H1 (cell line): ENCODE measurements around the gene IGF1. TPM values are rescaled to one million over a fixed set of nuclear protein-coding genes. Genes with fewer than 3 reads are reported as not detected.

Experiments
- CTCF ChIA-PET: fragments of 300-600 bp; sonication (Branson Sonifier 250); formaldehyde crosslinking; loops from one replicate; lab custom pipeline; 2021; ENCODE audit not compliant: partially characterized antibody; lab: Charles Lee
- POLR2A ChIA-PET: fragments of 300-600 bp; sonication (Branson Sonifier 250); formaldehyde crosslinking; loops from one replicate; lab custom pipeline; 2021; ENCODE audit warnings: inconsistent platforms; ENCODE audit not compliant: partially characterized antibody; lab: Charles Lee
- DNase-seq, 2 experiments: peaks; one replicate each; pipeline versions ENCODE4 v3.0.0 to v3.0.0-alpha.2; 2010 to 2022; ENCODE audit warnings: low spot score in 2 of 2, low read depth in 1 of 2, mixed read lengths in 1 of 2
- FAIRE-seq: peaks from 2 replicates; lab custom pipeline; 2011; peaks lifted over from hg19 to GRCh38; lab: Jason Lieb, UNC
- H2AFZ ChIP-seq: 2 replicates; pipeline ENCODE4 v1.8.1; 2012; ENCODE audit warnings: low read length, inconsistent platforms
- H2AK5ac ChIP-seq: 2 replicates; pipeline ENCODE4 v1.6.1; 2013; ENCODE audit warnings: low read depth, low read length
- H2BK120ac ChIP-seq: replicated peaks from 2 replicates; pipeline ENCODE3; 2013; ENCODE audit warnings: low read depth, low read length, inconsistent platforms
- H2BK12ac ChIP-seq: 2 replicates; pipeline ENCODE4 v1.6.1; 2013; ENCODE audit warnings: low read depth, low read length
- H2BK15ac ChIP-seq: 2 replicates; pipeline ENCODE4 v1.6.1; 2013; ENCODE audit warnings: low read length
- H2BK20ac ChIP-seq: 2 replicates; pipeline ENCODE4 v1.6.1; 2013; ENCODE audit warnings: low read length
- H2BK5ac ChIP-seq: 2 replicates; pipeline ENCODE4 v1.6.1; 2013; ENCODE audit warnings: low read depth, low read length
- H3K14ac ChIP-seq: 2 replicates; pipeline ENCODE4 v1.6.1; 2013; ENCODE audit warnings: inconsistent platforms; ENCODE audit not compliant: insufficient read length
- H3K18ac ChIP-seq: 2 replicates; pipeline ENCODE4 v1.6.1; 2013; ENCODE audit warnings: low read length; ENCODE audit errors: extremely low read depth
- H3K23ac ChIP-seq: 2 replicates; pipeline ENCODE4 v1.6.1; 2013; ENCODE audit warnings: inconsistent platforms; ENCODE audit not compliant: insufficient read length
- H3K23me2 ChIP-seq: 2 replicates; pipeline ENCODE4 v1.6.1; 2013; ENCODE audit warnings: low read depth, low read length
- H3K27ac ChIP-seq: 2 replicates; pipeline ENCODE4 v1.6.1; 2011; ENCODE audit warnings: low read depth, low read length, inconsistent platforms
- H3K27me3 ChIP-seq, 4 experiments: replicated peaks in 1 of 4; 1 replicate in 1 of 4; 2 replicates in 3 of 4; pipeline versions ENCODE4 v1.6.1 to v1.8.1; 2011 to 2013; ENCODE audit warnings: low read length in 3 of 4, mild to moderate bottlenecking in 3 of 4, inconsistent platforms in 2 of 4, mixed read lengths in 2 of 4, moderate library complexity in 1 of 4; ENCODE audit not compliant: control insufficient read depth in 3 of 4, insufficient read depth in 3 of 4; ENCODE audit errors: extremely low read depth in 1 of 4
- H3K36me3 ChIP-seq, 4 experiments: 2 replicates each; pipeline versions ENCODE4 v1.6.1 to v1.8.1; 2011 to 2013; ENCODE audit warnings: mild to moderate bottlenecking in 4 of 4, low read length in 3 of 4, moderate library complexity in 2 of 4, control low read depth in 1 of 4, inconsistent platforms in 1 of 4; ENCODE audit not compliant: insufficient read depth in 4 of 4, control insufficient read depth in 2 of 4
- H3K4ac ChIP-seq: replicated peaks from 2 replicates; pipeline ENCODE3; 2013; ENCODE audit warnings: low read length, low read depth, mixed read lengths, inconsistent platforms; ENCODE audit not compliant: insufficient read length
- H3K4me1 ChIP-seq, 4 experiments: replicated peaks in 1 of 4; 1 replicate in 1 of 4; 2 replicates in 3 of 4; pipeline versions ENCODE4 v1.6.1 to v1.8.1; 2011 to 2013; ENCODE audit warnings: low read length in 3 of 4, inconsistent platforms in 2 of 4, mixed read lengths in 1 of 4; ENCODE audit not compliant: insufficient read depth in 4 of 4, control insufficient read depth in 3 of 4
- H3K4me2 ChIP-seq, 2 experiments: 2 replicates each; pipeline versions ENCODE4 v1.6.1 to v1.8.1; 2011 to 2013; ENCODE audit warnings: low read depth in 2 of 2, low read length in 2 of 2, control low read depth in 1 of 2, inconsistent platforms in 1 of 2, mild to moderate bottlenecking in 1 of 2; ENCODE audit not compliant: insufficient read depth in 1 of 2
- H3K4me3 ChIP-seq, 4 experiments: fragments of 200-600, 300-600 bp in 1 of 4; sonication (generic), shearing (Covaris generic), sonication (Bioruptor Twin) in 1 of 4; 2 replicates each; pipeline versions ENCODE4 v1.5.1 to v1.8.1; 2011 to 2016; ENCODE audit warnings: low read length in 4 of 4, low read depth in 3 of 4, control low read depth in 2 of 4, inconsistent platforms in 2 of 4, mild to moderate bottlenecking in 2 of 4, mixed read lengths in 1 of 4, moderate library complexity in 1 of 4; ENCODE audit not compliant: insufficient read depth in 2 of 4; ENCODE audit errors: extremely low read depth in 1 of 4
- H3K56ac ChIP-seq: replicated peaks from 2 replicates; pipeline ENCODE3; 2013; ENCODE audit warnings: low read depth, mild to moderate bottlenecking, mixed read lengths, low read length, inconsistent platforms; ENCODE audit not compliant: insufficient read length
- H3K79me1 ChIP-seq: 2 replicates; pipeline ENCODE4 v1.6.1; 2013; ENCODE audit warnings: low read depth, low read length, control low read depth
- H3K79me2 ChIP-seq, 2 experiments: 2 replicates each; pipeline versions ENCODE4 v1.6.1 to v1.8.1; 2012 to 2013; ENCODE audit warnings: low read length in 2 of 2, mild to moderate bottlenecking in 2 of 2, inconsistent platforms in 1 of 2; ENCODE audit not compliant: insufficient read depth in 2 of 2, control insufficient read depth in 1 of 2
- H3K9ac ChIP-seq, 4 experiments: replicated peaks in 1 of 4; 1 replicate in 1 of 4; 2 replicates in 3 of 4; pipeline versions ENCODE4 v1.6.1 to v1.8.1; 2011 to 2013; ENCODE audit warnings: low read depth in 3 of 4, low read length in 3 of 4, control low read depth in 2 of 4, mild to moderate bottlenecking in 2 of 4, moderate library complexity in 2 of 4, inconsistent platforms in 1 of 4; ENCODE audit errors: extremely low read depth in 1 of 4
- H3K9me3 ChIP-seq, 2 experiments: 2 replicates each; pipeline versions ENCODE4 v1.6.1 to v1.8.1; 2012 to 2013; ENCODE audit warnings: mild to moderate bottlenecking in 2 of 2, moderate library complexity in 2 of 2, control low read depth in 1 of 2, inconsistent platforms in 1 of 2, low read depth in 1 of 2, low read length in 1 of 2, mixed read lengths in 1 of 2; ENCODE audit not compliant: insufficient read depth in 2 of 2
- H4K20me1 ChIP-seq, 2 experiments: replicated peaks in 1 of 2; 2 replicates each; pipeline versions ENCODE3 to v1.8.1; 2011 to 2013; ENCODE audit warnings: inconsistent platforms in 2 of 2, low read length in 2 of 2, mild to moderate bottlenecking in 1 of 2; ENCODE audit not compliant: insufficient read depth in 2 of 2, control insufficient read depth in 1 of 2
- H4K5ac ChIP-seq: 2 replicates; pipeline ENCODE4 v1.6.1; 2013; ENCODE audit warnings: low read length, low read depth, mixed read lengths, inconsistent platforms; ENCODE audit not compliant: insufficient read length
- H4K8ac ChIP-seq: 2 replicates; pipeline ENCODE4 v1.8.0; 2013; ENCODE audit warnings: mild to moderate bottlenecking, moderate library complexity, low read length, inconsistent platforms; ENCODE audit not compliant: insufficient read depth; ENCODE audit errors: extremely low read depth
- H4K91ac ChIP-seq: replicated peaks from 2 replicates; pipeline ENCODE3; 2013; ENCODE audit warnings: low read length, mixed read lengths, inconsistent platforms; ENCODE audit not compliant: insufficient read length
- EP300 ChIP-seq, 2 experiments: IDR thresholded peaks; 1 replicate in 1 of 2; 2 replicates in 1 of 2; pipeline ENCODE4 v1.6.1; 2011 to 2012; ENCODE audit warnings: low read depth in 2 of 2, low read length in 2 of 2, mild to moderate bottlenecking in 2 of 2, borderline replicate concordance in 1 of 2, inconsistent platforms in 1 of 2, moderate library complexity in 1 of 2
- EZH2 ChIP-seq: fragments of 200-600 bp; sonication (generic); IDR thresholded peaks from 2 replicates; pipeline ENCODE4 v1.7.1; 2012; ENCODE audit warnings: low read depth, mild to moderate bottlenecking, moderate library complexity, low read length, inconsistent platforms; ENCODE audit not compliant: severe bottlenecking
- FOSL1 ChIP-seq: IDR thresholded peaks from 2 replicates; pipeline ENCODE4 v1.6.1; 2011; ENCODE audit warnings: mild to moderate bottlenecking, low read depth, low read length, moderate library complexity; ENCODE audit not compliant: insufficient read depth
- GABPA ChIP-seq: IDR thresholded peaks from 2 replicates; pipeline ENCODE4 v1.6.1; 2011; ENCODE audit warnings: mild to moderate bottlenecking, low read length, moderate library complexity, borderline replicate concordance; ENCODE audit not compliant: insufficient read depth
- HDAC2 ChIP-seq, 2 experiments: fragments of 300-600 bp in 1 of 2; sonication (generic) in 1 of 2; IDR thresholded peaks; 2 replicates each; pipeline ENCODE4 v1.6.1; 2011 to 2012; ENCODE audit warnings: low read depth in 2 of 2, low read length in 2 of 2, mild to moderate bottlenecking in 2 of 2, moderate library complexity in 2 of 2, borderline replicate concordance in 1 of 2, inconsistent platforms in 1 of 2
- JUN ChIP-seq: IDR thresholded peaks from 2 replicates; pipeline ENCODE4 v1.6.1; 2011; ENCODE audit warnings: low read depth, mild to moderate bottlenecking, improper control_type of control experiment, low read length
- KDM4A ChIP-seq: IDR thresholded peaks from one replicate; pipeline ENCODE4 v1.7.1; 2012; ENCODE audit warnings: low read depth, mild to moderate bottlenecking, moderate library complexity, low read length, inconsistent platforms; ENCODE audit not compliant: severe bottlenecking
- KDM5A ChIP-seq: fragments of 200-600 bp; IDR thresholded peaks from 2 replicates; pipeline ENCODE4 v1.7.1; 2012; ENCODE audit warnings: mild to moderate bottlenecking, low read length, inconsistent platforms, mixed read lengths
- PHF8 ChIP-seq: fragments of 200-600 bp; sonication (generic); conservative IDR thresholded peaks from 2 replicates; pipeline ENCODE4 v1.7.1; 2012; ENCODE audit warnings: low read depth, mild to moderate bottlenecking, inconsistent platforms, low read length, moderate library complexity
- POLR2A ChIP-seq, 2 experiments: IDR thresholded peaks; 1 replicate in 1 of 2; 2 replicates in 1 of 2; pipeline ENCODE4 v1.6.1; 2011; ENCODE audit warnings: low read depth in 2 of 2, low read length in 2 of 2, mild to moderate bottlenecking in 2 of 2; ENCODE audit errors: control extremely low read depth in 1 of 2
- SP2 ChIP-seq: IDR thresholded peaks from 2 replicates; pipeline ENCODE4 v1.6.1; 2012; ENCODE audit warnings: mild to moderate bottlenecking, low read length, inconsistent platforms
- USF2 ChIP-seq: IDR thresholded peaks from 2 replicates; pipeline ENCODE4 v1.6.1; 2011; ENCODE audit warnings: low read length, improper control_type of control experiment
- YY1 ChIP-seq: IDR thresholded peaks from 2 replicates; pipeline ENCODE4 v1.6.1; 2011; ENCODE audit warnings: low read depth, mild to moderate bottlenecking, low read length
- WGBS, 2 experiments: shearing (Covaris generic) in 1 of 2; methylation state at CpG; one replicate each; pipeline versions ENCODE4 v1.1.6 to v1.1.7; 2013 to 2015; ENCODE audit warnings: low lambda C conversion rate in 2 of 2, mixed read lengths in 2 of 2, inconsistent platforms in 1 of 2, low coverage in 1 of 2, missing lambda C conversion rate in 1 of 2; ENCODE audit not compliant: insufficient replicate concordance in 2 of 2, insufficient coverage in 1 of 2, insufficient read length in 1 of 2; ENCODE audit errors: extremely low coverage in 1 of 2, missing lambda C conversion rate in 1 of 2; 5-methylcytosine and 5-hydroxymethylcytosine counted together
- polyA plus RNA-seq, 7 experiments: library from polyadenylated mRNA; depleted of rRNA in 3 of 7; stranded (reverse) in 5 of 7; unstranded in 2 of 7; fragments of >200 nt in 5 of 7; fragments of 200-250 nt in 2 of 7; gene quantifications; 1 replicate in 5 of 7; 2 replicates in 1 of 7; 4 replicates in 1 of 7; pipeline versions ENCODE4 v1.2.1 to v1.2.3, GENCODE V29; 2011 to 2013; ENCODE audit warnings: missing spikeins in 2 of 7, mixed read lengths in 2 of 7
- total RNA-seq: library from RNA; stranded (reverse); fragmentation: NEBNext Ultra II Directional; extraction: Animal tissue kit (Norgen Biotek cat#: 25700); gene quantifications from 2 replicates; pipeline ENCODE4 v1.2.1, GENCODE V29; 2021

The IGF1 gene
- total and polyA plus RNA-seq, 2 of the 8 experiments (the other 6 are each of a cell fraction or from before 2014, with no cell fraction given), result not detected

GRCh38 chr12:102349079-102349478, 131.3 kb downstream of the IGF1 start:
- H3K79me1 ChIP-seq, result no peaks in the 10 kb centered on the region
- H3K14ac ChIP-seq, result no peak overlapping the region
- H4K20me1 ChIP-seq, result no peaks in the 10 kb centered on the region
- CTCF ChIA-PET, result no interaction called here
- H2BK20ac ChIP-seq, result no peak overlapping the region
- H3K4ac ChIP-seq, result no peak overlapping the region
- H3K18ac ChIP-seq, result no peak overlapping the region
- no peak overlapping the region for H3K4me3 ChIP-seq
- no peak overlapping the region for H3K4me2 ChIP-seq
- H3K9me3 ChIP-seq, result peaks cover 8 to 11% of the 10 kb centered on the region in 2 experiments; a peak in 3 of 4 replicates
- no peak overlapping the region for H3K23ac ChIP-seq
- no peak overlapping the region for H2BK120ac ChIP-seq
- H2BK5ac ChIP-seq, result no peak overlapping the region
- no peak overlapping the region for H4K5ac ChIP-seq
- H3K23me2 ChIP-seq, result no peaks in the 10 kb centered on the region
- POLR2A ChIA-PET, result no interaction called here
- no peak overlapping the region for H2BK15ac ChIP-seq
- no peak overlapping the region for H2AK5ac ChIP-seq
- DNase-seq (no peak), FAIRE-seq (no peak)
- H3K4me1 ChIP-seq, result no peaks in the 10 kb centered on the region
- no peaks in the 10 kb centered on the region for H3K79me2 ChIP-seq
- H4K8ac ChIP-seq, result no peak overlapping the region
- no peak overlapping the region for H2BK12ac ChIP-seq
- H3K27ac ChIP-seq, result no peak overlapping the region
- no peaks in the 10 kb centered on the region for H3K27me3 ChIP-seq
- WGBS, 2 experiments, result 91% methylated on average over 2 of the region's 2 CpGs; no CpG with 5 or more reads in 1 of the 2 experiments
- H3K56ac ChIP-seq, result no peak overlapping the region
- H2AFZ ChIP-seq, result no peak overlapping the region
- no peaks in the 10 kb centered on the region; a peak in 1 of 8 replicates for H3K36me3 ChIP-seq
- no peak overlapping the region for H3K9ac ChIP-seq
- no peak overlapping the region for H4K91ac ChIP-seq
- TF ChIP-seq SP2 (no peak), POLR2A (IDR thresholded peaks at IDR 0.05; ENCODE audit: control extremely low read depth in 1 of 2, low read depth in 2 of 2, low read length in 2 of 2) (no peak), EP300 (IDR thresholded peaks at IDR 0.05; ENCODE audit: borderline replicate concordance in 1 of 2, low read depth in 2 of 2, low read length in 2 of 2) (no peak), PHF8 (no peak), FOSL1 (no peak), KDM4A (no peak), JUN (no peak), USF2 (no peak), YY1 (no peak), GABPA (no peak), HDAC2 (IDR thresholded peaks at IDR 0.05; ENCODE audit: borderline replicate concordance in 1 of 2, low read depth in 2 of 2, low read length in 2 of 2) (no peak), KDM5A (no peak), EZH2 (no peak)
